NT2/D1 (cell line): ENCODE measurements around the gene LPAR1.

Source experiments
- SUZ12 ChIP-seq: IDR thresholded peaks from 2 replicates; pipeline ENCODE4 v1.6.1; 2011; ENCODE audit not compliant: insufficient read length, insufficient read depth; ENCODE audit errors: extremely low read depth
- YY1 ChIP-seq: IDR thresholded peaks from 2 replicates; pipeline ENCODE4 v1.6.1; 2011; ENCODE audit not compliant: insufficient read length, insufficient read depth
- ZNF274 ChIP-seq: IDR thresholded peaks from 2 replicates; pipeline ENCODE4 v1.6.1; 2011; ENCODE audit warnings: mild to moderate bottlenecking, low read depth, low read length

DNA sequence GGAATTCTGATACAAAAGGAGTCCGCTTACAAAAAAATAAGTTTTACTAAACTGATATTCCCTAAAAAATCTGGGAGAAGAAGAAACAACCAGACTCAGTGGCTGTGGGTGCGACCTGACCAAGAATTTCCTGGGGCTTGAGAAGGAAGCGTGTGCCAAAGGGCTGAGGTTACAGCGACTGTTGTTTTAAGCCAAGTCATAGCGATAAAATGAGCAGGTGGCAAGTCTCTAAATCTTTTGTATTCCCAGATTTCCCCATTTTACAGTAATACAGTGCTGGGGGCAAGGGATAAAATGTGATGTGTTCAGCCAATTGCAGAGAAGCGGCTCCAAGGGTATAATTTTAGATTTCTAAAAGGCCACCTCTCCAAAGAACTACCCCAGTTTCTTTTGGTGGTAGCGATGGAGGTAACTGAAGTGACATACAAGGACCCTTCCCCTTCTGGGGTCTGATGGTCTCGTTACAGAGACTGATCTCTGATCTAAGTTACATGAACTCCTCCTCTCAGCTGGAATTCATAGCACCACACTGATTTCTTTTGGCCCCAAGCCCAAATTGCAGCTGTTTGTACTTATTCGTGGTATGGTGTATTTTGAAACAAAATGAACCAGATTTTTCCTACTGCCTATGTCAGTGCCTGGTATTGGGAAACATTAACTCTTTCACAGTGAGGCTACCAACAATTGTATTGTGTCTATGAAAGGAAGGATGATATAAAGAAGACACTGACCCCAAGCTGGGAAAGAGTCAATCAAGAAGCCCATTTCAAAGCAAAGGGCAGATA lies 41.6 kb downstream of the LPAR1 start:
- TF ChIP-seq ZNF274, result no peak
- no peak for TF ChIP-seq SUZ12
- no peak for TF ChIP-seq YY1
